ENCODE measurements around the gene OSMR.
A peak's percentile ranks its signal among the peaks of the same experiment; 100 is the strongest.

Gene OSMR

GRCh38 chr5:38926121-38926520 lies 80.3 kb downstream of the OSMR start:
- DNase-seq (ENCODE audit: low spot score), result no peak

GRCh38 chr5:38927470-38927869 lies 81.7 kb downstream of the OSMR start:
- no peak for DNase-seq (ENCODE audit: low spot score)

- DNase-seq (ENCODE audit: low spot score), result no peak
Measured at GRCh38 chr5:38929838-38930237, 84.0 kb downstream of the OSMR start.

GRCh38 chr5:38931731-38932130 lies 85.9 kb downstream of the OSMR start:
- no peak for DNase-seq (ENCODE audit: low spot score)

- no peak for DNase-seq (ENCODE audit: low spot score)
Measured at GRCh38 chr5:38932854-38933408, 87.1 kb downstream of the OSMR start.

GRCh38 chr5:38935437-38935836 lies 89.6 kb downstream of the OSMR start:
- no peak for DNase-seq (ENCODE audit: low spot score)

GRCh38 chr5:38936269-38936668 lies 90.5 kb downstream of the OSMR start:
- no peak for DNase-seq (ENCODE audit: low spot score)

GRCh38 chr5:38938424-38938823 lies 92.6 kb downstream of the OSMR start:
- DNase-seq (ENCODE audit: low spot score), result no peak

- no peak for DNase-seq (ENCODE audit: low spot score)
Measured at GRCh38 chr5:38938973-38939372, 93.2 kb downstream of the OSMR start.

GRCh38 chr5:38940230-38940858 lies 94.5 kb downstream of the OSMR start:
- DNase-seq (ENCODE audit: low spot score), result no peak

GRCh38 chr5:38941912-38942311 lies 96.1 kb downstream of the OSMR start:
- DNase-seq (ENCODE audit: low spot score), result no peak

GRCh38 chr5:38944282-38944681 lies 98.5 kb downstream of the OSMR start:
- no peak for DNase-seq (ENCODE audit: low spot score)

GRCh38 chr5:38948501-38948900 lies 102.7 kb downstream of the OSMR start:
- DNase-seq (ENCODE audit: low spot score), result peak; percentile 46

GRCh38 chr5:38953426-38954012 lies 107.7 kb downstream of the OSMR start:
- DNase-seq (ENCODE audit: low spot score), result no peak

GRCh38 chr5:38961691-38962090 lies 115.9 kb downstream of the OSMR start:
- DNase-seq (ENCODE audit: low spot score), result no peak

GRCh38 chr5:38968665-38969064 lies 122.9 kb downstream of the OSMR start:
- DNase-seq (ENCODE audit: low spot score), result no peak

- no peak for DNase-seq (ENCODE audit: low spot score)
Measured at GRCh38 chr5:38978036-38978435, 132.2 kb downstream of the OSMR start.

- no peak for DNase-seq (ENCODE audit: low spot score)
Measured at GRCh38 chr5:38979535-38979934, 133.7 kb downstream of the OSMR start.

All from GM03348 (cell line).